Thyroid gland (tissue), 4 donors: ENCODE data around the gene UGT1A1. TPM values are rescaled to one million over a fixed set of nuclear protein-coding genes. Genes with fewer than 3 reads are reported as not detected.

Experiments used
- DNase-seq, 2 donors: peaks; one replicate each; pipeline ENCODE4 v3.0.0-alpha.2; 2019
- H3K27ac ChIP-seq, 3 donors: fragments of 200-600 bp; sonication (generic); 1 replicate in 2 of 3; 2 replicates in 1 of 3; pipeline ENCODE4 v1.5.1; 2016 to 2019; ENCODE audit warnings: mild to moderate bottlenecking in 1 of 3, moderate library complexity in 1 of 3
- H3K27me3 ChIP-seq: fragments of 200-600 bp; sonication (generic); one replicate; pipeline ENCODE4 v1.5.1; 2019
- H3K36me3 ChIP-seq, 2 donors: fragments of 200-600 bp; sonication (generic); one replicate each; pipeline ENCODE4 v1.5.1; 2016 to 2019
- H3K4me1 ChIP-seq, 2 donors: fragments of 200-600 bp; sonication (generic); one replicate each; pipeline ENCODE4 v1.5.1; 2017 to 2019
- H3K4me3 ChIP-seq, 3 donors: fragments of 200-600 bp; sonication (generic); replicated peaks in 1 of 3; 1 replicate in 2 of 3; 2 replicates in 1 of 3; pipeline ENCODE4 v1.5.1; 2016; ENCODE audit warnings: mild to moderate bottlenecking in 1 of 3
- H3K9me3 ChIP-seq: fragments of 200-600 bp; sonication (generic); one replicate; pipeline ENCODE4 v1.5.1; 2017
- CTCF ChIP-seq, 6 experiments: fragments of 200-600 bp in 3 of 6; fragments of 450-650 bp in 3 of 6; sonication (generic) in 3 of 6; IDR thresholded peaks; one replicate each; pipeline ENCODE4 v1.5.1; 2016 to 2019; ENCODE audit warnings: antibody characterized with exemption in 6 of 6, mild to moderate bottlenecking in 2 of 6, inconsistent platforms in 1 of 6, moderate library complexity in 1 of 6
- POLR2A ChIP-seq, 2 donors: fragments of 450-650 bp; IDR thresholded peaks; one replicate each; pipeline ENCODE4 v1.6.1; 2017; ENCODE audit warnings: antibody characterized with exemption in 2 of 2, mild to moderate bottlenecking in 2 of 2, moderate library complexity in 1 of 2
- WGBS, 2 donors: methylation state at CpG; one replicate each; pipeline ENCODE4 v1.1.5; 2017; 5-methylcytosine and 5-hydroxymethylcytosine counted together
- intact Hi-C: fragments of 100-400 bp; cut with DNase I; formaldehyde crosslinking; loops from one replicate; pipeline ENCODE4 v1.15.1; 2023
- total RNA-seq, 4 donors: library from RNA; depleted of rRNA; stranded (reverse); fragments of >200 nt; gene quantifications; one replicate each; pipeline ENCODE4 v1.2.3, GENCODE V29; 2016

Gene UGT1A1
- total RNA-seq, 4 donors from 2014 or later = 0.45 to 0.94 (median 0.76) TPM

GRCh38 chr2:233817361-233817911, 57.4 kb downstream of the UGT1A1 start:
- Histone ChIP-seq H3K27ac (no peak overlapping the region), H3K4me3 (no peak overlapping the region), H3K9me3 (no peaks in the 10 kb centered on the region), H3K4me1 (no peaks in the 10 kb centered on the region), H3K27me3 (no peaks in the 10 kb centered on the region), H3K36me3 (no peaks in the 10 kb centered on the region)
- intact Hi-C loops = no loop called here
- no peak for TF ChIP-seq CTCF (IDR thresholded peaks at IDR 0.05)
- no peak for TF ChIP-seq POLR2A (IDR thresholded peaks at IDR 0.05)
- DNase-seq = no peak
- 77 to 100% methylated on average over 2 to 3 of the region's 3 CpGs for WGBS, 2 donors

GRCh38 chr2:233817995-233818638, 58.0 kb downstream of the UGT1A1 start:
- no peak overlapping the region for H3K27ac ChIP-seq
- no peaks in the 10 kb centered on the region for H3K27me3 ChIP-seq
- no peaks in the 10 kb centered on the region for H3K36me3 ChIP-seq
- 89 to 90% methylated on average over 9 to 10 of the region's 11 CpGs for WGBS, 2 donors
- no peaks in the 10 kb centered on the region for H3K9me3 ChIP-seq
- TF ChIP-seq CTCF (IDR thresholded peaks at IDR 0.05) (no peak), POLR2A (IDR thresholded peaks at IDR 0.05) (no peak)
- DNase-seq = no peak
- intact Hi-C loops = no loop called here
- H3K4me3 ChIP-seq = no peak overlapping the region
- no peaks in the 10 kb centered on the region for H3K4me1 ChIP-seq

- no peak for TF ChIP-seq POLR2A (IDR thresholded peaks at IDR 0.05)
- WGBS, 2 donors = 81 to 82% methylated on average over 14 to 17 of the region's 17 CpGs
- no peak overlapping the region for H3K4me3 ChIP-seq
- DNase-seq = no peak
- intact Hi-C loops = no loop called here
- H3K4me1 ChIP-seq = no peaks in the 10 kb centered on the region
- no peaks in the 10 kb centered on the region for H3K27me3 ChIP-seq
- no peaks in the 10 kb centered on the region for H3K36me3 ChIP-seq
- H3K27ac ChIP-seq = no peak overlapping the region
- no peaks in the 10 kb centered on the region for H3K9me3 ChIP-seq
Observed at GRCh38 chr2:233818639-233819621, 58.9 kb downstream of the UGT1A1 start.

GRCh38 chr2:233819884-233820773, 60.1 kb downstream of the UGT1A1 start:
- DNase-seq = no peak
- TF ChIP-seq CTCF (IDR thresholded peaks at IDR 0.05) = no peak
- no peak for TF ChIP-seq POLR2A (IDR thresholded peaks at IDR 0.05)
- Histone ChIP-seq H3K9me3 (no peaks in the 10 kb centered on the region), H3K27ac (no peak overlapping the region), H3K4me1 (no peaks in the 10 kb centered on the region), H3K4me3 (no peak overlapping the region), H3K36me3 (no peaks in the 10 kb centered on the region), H3K27me3 (no peaks in the 10 kb centered on the region)
- 81 to 96% methylated on average over 5 to 7 of the region's 18 CpGs for WGBS, 2 donors
- intact Hi-C loops = no loop called here

- Histone ChIP-seq H3K4me1 (no peaks in the 10 kb centered on the region), H3K9me3 (no peaks in the 10 kb centered on the region), H3K36me3 (no peaks in the 10 kb centered on the region), H3K27ac (no peak overlapping the region), H3K4me3 (no peak overlapping the region), H3K27me3 (no peaks in the 10 kb centered on the region)
- TF ChIP-seq CTCF (IDR thresholded peaks at IDR 0.05) (no peak), POLR2A (IDR thresholded peaks at IDR 0.05) (no peak)
- 78 to 88% methylated on average over 6 of the region's 6 CpGs for WGBS, 2 donors
- DNase-seq = no peak
- intact Hi-C loops = no loop called here
Observed at GRCh38 chr2:233820774-233821105, 60.7 kb downstream of the UGT1A1 start.
